Trophoblast cell (in vitro differentiated cells and primary cell): ENCODE results near the gene FN1.
A peak's percentile ranks its signal among the peaks of the same experiment; 100 is the strongest.

Experiments used
- DNase-seq, 2 donors: peaks; one replicate each; pipeline ENCODE4 v3.0.0-alpha.2; 2016
- H2AFZ ChIP-seq: 2 replicates; pipeline ENCODE4 v1.6.1; 2013; ENCODE audit warnings: low read length, moderate library complexity, mild to moderate bottlenecking; ENCODE audit not compliant: insufficient read depth, poor library complexity
- H2AK5ac ChIP-seq: 2 replicates; pipeline ENCODE4 v1.6.1; 2013; ENCODE audit warnings: mild to moderate bottlenecking, low read length
- H2BK120ac ChIP-seq: 2 replicates; pipeline ENCODE4 v1.6.1; 2013; ENCODE audit warnings: low read length, mild to moderate bottlenecking, moderate library complexity; ENCODE audit not compliant: insufficient read depth, poor library complexity
- H2BK12ac ChIP-seq: 2 replicates; pipeline ENCODE4 v1.6.1; 2013; ENCODE audit warnings: mild to moderate bottlenecking, low read length, moderate library complexity
- H2BK5ac ChIP-seq: 2 replicates; pipeline ENCODE4 v1.6.1; 2013; ENCODE audit warnings: low read length, low read depth, moderate library complexity, mild to moderate bottlenecking; ENCODE audit not compliant: poor library complexity
- H3K14ac ChIP-seq: 2 replicates; pipeline ENCODE4 v1.6.1; 2013; ENCODE audit warnings: mild to moderate bottlenecking, low read length
- H3K18ac ChIP-seq: 2 replicates; pipeline ENCODE4 v1.6.1; 2013; ENCODE audit warnings: mild to moderate bottlenecking, low read length
- H3K23ac ChIP-seq: 2 replicates; pipeline ENCODE4 v1.6.1; 2013; ENCODE audit warnings: low read length
- H3K27ac ChIP-seq: 2 replicates; pipeline ENCODE4 v1.5.1; 2013; ENCODE audit warnings: low read depth, mild to moderate bottlenecking, inconsistent platforms, low read length, moderate library complexity
- H3K27me3 ChIP-seq: 2 replicates; pipeline ENCODE4 v1.6.1; 2013; ENCODE audit warnings: inconsistent platforms, mild to moderate bottlenecking, low read length, moderate library complexity; ENCODE audit not compliant: insufficient read depth
- H3K36me3 ChIP-seq, 2 experiments: 1 replicate in 1 of 2; 2 replicates in 1 of 2; pipeline ENCODE4 v1.6.1; 2013; ENCODE audit warnings: low read length in 2 of 2, mild to moderate bottlenecking in 2 of 2, moderate library complexity in 1 of 2; ENCODE audit not compliant: insufficient read depth in 2 of 2, control insufficient read depth in 1 of 2
- H3K4ac ChIP-seq: 2 replicates; pipeline ENCODE4 v1.6.1; 2013; ENCODE audit warnings: low read depth, mild to moderate bottlenecking, low read length, moderate library complexity
- H3K4me1 ChIP-seq, 2 experiments: 1 replicate in 1 of 2; 2 replicates in 1 of 2; pipeline ENCODE4 v1.6.1; 2013; ENCODE audit warnings: low read length in 2 of 2, mild to moderate bottlenecking in 2 of 2, moderate library complexity in 1 of 2; ENCODE audit not compliant: insufficient read depth in 2 of 2, control insufficient read depth in 1 of 2
- H3K4me2 ChIP-seq: 2 replicates; pipeline ENCODE4 v1.6.1; 2013; ENCODE audit warnings: inconsistent platforms, mild to moderate bottlenecking, low read length, moderate library complexity
- H3K4me3 ChIP-seq: 2 replicates; pipeline ENCODE4 v1.5.1; 2013; ENCODE audit warnings: mild to moderate bottlenecking, low read depth, low read length, inconsistent platforms
- H3K79me1 ChIP-seq: one replicate; pipeline ENCODE4 v1.6.1; 2013; ENCODE audit warnings: low read length
- H3K79me2 ChIP-seq: 2 replicates; pipeline ENCODE4 v1.6.1; 2013; ENCODE audit warnings: low read length, mild to moderate bottlenecking; ENCODE audit not compliant: control insufficient read depth, insufficient read depth, poor library complexity
- H3K9ac ChIP-seq: 2 replicates; pipeline ENCODE4 v1.6.1; 2013; ENCODE audit warnings: mild to moderate bottlenecking, low read length
- H3K9me3 ChIP-seq: 2 replicates; pipeline ENCODE4 v1.6.1; 2013; ENCODE audit warnings: low read depth, mild to moderate bottlenecking, control low read depth, inconsistent platforms, low read length; ENCODE audit not compliant: insufficient read depth
- H4K12ac ChIP-seq: 2 replicates; pipeline ENCODE4 v1.6.1; 2013; ENCODE audit warnings: low read depth, mild to moderate bottlenecking, low read length, moderate library complexity
- H4K8ac ChIP-seq: 2 replicates; pipeline ENCODE4 v1.6.1; 2013; ENCODE audit warnings: low read depth, mild to moderate bottlenecking, low read length, moderate library complexity
- H4K91ac ChIP-seq: one replicate; pipeline ENCODE4 v1.6.1; 2013; ENCODE audit warnings: low read depth, mild to moderate bottlenecking, low read length, moderate library complexity
- WGBS: extraction: QIAGEN DNeasy Blood & Tissue Kit; methylation state at CpG from one replicate; pipeline ENCODE4 v1.1.7; 2013; ENCODE audit warnings: missing lambda C conversion rate; ENCODE audit not compliant: insufficient read length, insufficient coverage; ENCODE audit errors: extremely low coverage; 5-methylcytosine and 5-hydroxymethylcytosine counted together

The FN1 gene

DNA sequence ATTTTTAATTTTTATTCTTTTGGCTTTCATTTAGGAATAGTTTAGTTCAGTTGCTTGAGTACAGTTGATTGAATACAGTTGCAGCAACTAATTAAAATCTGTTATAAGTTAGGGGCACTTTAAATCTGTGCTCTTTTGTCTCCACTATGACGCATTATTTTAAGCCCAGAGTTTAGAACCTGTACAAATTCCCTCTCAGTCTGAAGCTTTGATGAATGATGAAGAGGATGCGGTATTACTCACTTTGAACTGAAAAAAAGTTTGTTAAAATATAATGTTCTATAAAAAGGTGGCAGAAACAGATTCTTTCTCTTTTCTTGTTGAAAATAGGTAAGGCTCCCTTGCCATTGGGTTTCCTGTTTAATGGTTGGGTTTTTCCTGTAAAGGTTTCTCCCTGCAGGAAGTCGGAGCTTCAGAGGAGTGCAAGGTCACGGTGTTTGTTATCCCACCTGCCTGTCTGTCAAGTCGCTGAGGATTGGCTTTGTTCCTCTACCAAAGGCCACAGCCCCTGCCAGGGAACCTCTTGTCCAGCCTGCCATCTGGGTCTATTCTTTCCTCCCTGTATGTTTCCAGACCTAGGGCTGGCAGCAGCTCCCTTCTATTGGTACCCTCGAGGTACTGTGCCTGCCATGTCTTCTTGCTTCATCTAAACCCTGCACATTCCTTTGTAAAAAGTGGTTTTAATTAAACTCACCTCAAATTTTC lies 43.8 kb upstream of the FN1 start:
- H3K27ac ChIP-seq, result no peak overlapping the region
- peak overlapping the region; percentile 29 for H2BK120ac ChIP-seq
- no peak overlapping the region for H2AFZ ChIP-seq
- peak overlapping the region; percentile 51 for H4K12ac ChIP-seq
- DNase-seq, result no peak
- no peaks in the 10 kb centered on the region for H3K36me3 ChIP-seq
- WGBS, result no CpG with 5 or more reads among the region's 6 CpGs
- peak overlapping the region; percentile 93 for H2AK5ac ChIP-seq
- no peaks in the 10 kb centered on the region for H3K27me3 ChIP-seq
- H3K18ac ChIP-seq, result peak overlapping the region; percentile 72
- no peaks in the 10 kb centered on the region for H3K79me2 ChIP-seq
- no peak overlapping the region for H3K23ac ChIP-seq
- peak overlapping the region; percentile 81 for H4K91ac ChIP-seq
- H3K9ac ChIP-seq, result no peak overlapping the region
- H3K14ac ChIP-seq, result peak overlapping the region; percentile 80
- no peak overlapping the region for H3K4me2 ChIP-seq
- peaks cover 13% of the 10 kb centered on the region for H3K79me1 ChIP-seq
- peak overlapping the region; percentile 26 for H2BK5ac ChIP-seq
- peak overlapping the region; percentile 58 for H3K4ac ChIP-seq
- no peak overlapping the region for H3K4me3 ChIP-seq
- H4K8ac ChIP-seq, result peak overlapping the region; percentile 16
- peak overlapping the region; percentile 99 for H2BK12ac ChIP-seq
- no peaks in the 10 kb centered on the region for H3K9me3 ChIP-seq
- H3K4me1 ChIP-seq, result peaks cover 2 to 6% of the 10 kb centered on the region in 2 experiments

DNA sequence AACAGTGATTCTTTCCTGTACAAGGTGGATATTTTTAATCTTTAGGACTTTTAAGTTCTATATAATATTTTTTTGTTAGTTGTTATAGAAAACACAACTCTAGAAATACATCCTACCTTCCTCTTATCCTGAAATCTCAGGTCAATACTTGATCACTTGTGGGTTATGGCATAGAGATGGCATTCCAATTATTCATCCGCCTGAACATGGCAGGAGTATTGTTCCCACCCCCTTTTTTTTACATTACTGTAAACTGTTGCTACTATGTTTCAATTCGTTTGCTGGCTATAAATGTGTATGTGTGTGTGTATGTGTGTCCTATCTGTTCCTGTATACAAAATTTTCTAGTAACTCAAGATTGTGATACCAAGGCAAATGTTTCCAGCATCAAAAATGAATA lies 43.3 kb upstream of the FN1 start:
- Histone ChIP-seq H3K9me3 (no peaks in the 10 kb centered on the region), H3K14ac (no peak overlapping the region), H2AK5ac (no peak overlapping the region), H2BK5ac (no peak overlapping the region), H3K79me2 (peaks cover 2% of the 10 kb centered on the region), H3K9ac (no peak overlapping the region), H3K4me3 (no peak overlapping the region), H3K18ac (no peak overlapping the region), H2BK12ac (no peak overlapping the region), H3K4ac (no peak overlapping the region), H3K27ac (no peak overlapping the region), H3K4me1 (peaks cover 2 to 6% of the 10 kb centered on the region in 2 experiments), H2BK120ac (no peak overlapping the region), H3K79me1 (peaks cover 17% of the 10 kb centered on the region), H3K4me2 (no peak overlapping the region), H4K91ac (no peak overlapping the region), H4K12ac (no peak overlapping the region), H3K23ac (no peak overlapping the region), H2AFZ (no peak overlapping the region), H3K27me3 (no peaks in the 10 kb centered on the region), H4K8ac (no peak overlapping the region), H3K36me3 (no peaks in the 10 kb centered on the region)
- DNase-seq, result no peak
- no CpG with 5 or more reads among the region's 2 CpGs for WGBS

DNA sequence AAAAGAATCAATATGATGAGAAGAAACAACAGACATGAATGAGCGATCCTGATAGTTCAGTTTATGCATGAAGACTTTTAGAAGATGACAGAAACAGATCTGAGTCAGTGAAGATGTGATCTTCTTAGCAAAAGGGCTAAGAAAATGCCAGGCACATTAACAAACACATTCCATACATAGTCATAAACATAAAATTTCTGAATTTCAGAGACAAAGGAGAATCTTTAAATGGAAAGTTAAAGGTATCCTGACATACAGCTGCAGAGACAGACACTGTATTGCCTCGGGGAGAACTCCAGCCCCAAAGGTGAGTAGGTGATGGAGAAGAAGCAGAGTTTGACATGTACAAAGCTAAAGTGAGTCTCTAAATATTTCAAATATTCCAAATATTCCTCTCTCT lies 40.6 kb upstream of the FN1 start:
- DNase-seq, result peak; percentile 75 to 92
- no peak overlapping the region for H2BK5ac ChIP-seq
- no peaks in the 10 kb centered on the region for H3K27me3 ChIP-seq
- H3K18ac ChIP-seq, result no peak overlapping the region
- H2AFZ ChIP-seq, result no peak overlapping the region
- H3K79me2 ChIP-seq, result peaks cover 4% of the 10 kb centered on the region
- H4K12ac ChIP-seq, result no peak overlapping the region
- no peak overlapping the region for H2AK5ac ChIP-seq
- H3K27ac ChIP-seq, result peak overlapping the region; percentile 75
- no peak overlapping the region for H3K4ac ChIP-seq
- no peak overlapping the region for H3K9ac ChIP-seq
- no peak overlapping the region for H3K4me3 ChIP-seq
- H4K91ac ChIP-seq, result no peak overlapping the region
- H2BK120ac ChIP-seq, result no peak overlapping the region
- H3K4me2 ChIP-seq, result no peak overlapping the region
- peaks cover 9% of the 10 kb centered on the region in 2 experiments for H3K4me1 ChIP-seq
- H4K8ac ChIP-seq, result no peak overlapping the region
- no peak overlapping the region for H2BK12ac ChIP-seq
- H3K9me3 ChIP-seq, result no peaks in the 10 kb centered on the region
- peaks cover 28% of the 10 kb centered on the region for H3K79me1 ChIP-seq
- H3K14ac ChIP-seq, result no peak overlapping the region
- WGBS, result no CpG with 5 or more reads among the region's 2 CpGs
- no peak overlapping the region for H3K23ac ChIP-seq
- H3K36me3 ChIP-seq, result no peaks in the 10 kb centered on the region

DNA sequence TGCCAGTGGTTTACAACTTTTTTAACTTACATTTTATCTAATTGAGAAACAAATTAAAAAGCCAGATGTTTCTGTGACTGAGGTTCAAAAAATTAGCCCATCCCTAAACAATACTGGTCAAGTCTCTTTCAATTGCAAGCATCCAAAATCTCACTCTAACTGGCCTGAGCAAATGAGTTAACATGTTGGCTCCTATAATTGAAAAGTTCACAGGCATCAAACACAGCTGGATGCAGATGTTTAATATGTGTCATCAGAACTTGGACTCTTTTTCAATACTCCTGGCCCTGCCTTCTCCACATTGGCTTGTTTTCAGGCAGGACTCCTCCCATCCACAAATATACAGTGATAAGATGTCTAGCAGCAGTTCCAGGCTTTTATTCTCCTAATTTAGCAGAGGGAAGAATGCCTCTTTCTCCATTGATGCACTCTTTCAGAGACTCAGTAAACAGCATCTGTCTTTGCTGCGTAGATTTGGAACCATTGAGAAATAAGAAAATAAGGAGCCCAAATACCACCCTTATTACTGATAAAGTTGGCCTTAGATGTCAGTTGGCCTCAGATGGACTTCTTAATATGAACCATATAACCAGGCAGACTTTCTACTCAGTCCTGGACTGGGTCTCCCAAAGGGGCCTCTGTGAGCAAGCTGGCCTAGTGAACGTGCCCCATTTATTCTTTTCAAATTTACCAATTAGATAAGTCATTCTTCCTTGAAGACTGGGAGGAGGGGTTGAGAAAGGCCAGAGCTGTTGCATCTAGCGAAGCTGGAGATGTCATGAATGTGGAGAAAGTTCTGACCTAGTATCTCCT lies 30.4 kb upstream of the FN1 start:
- Histone ChIP-seq H3K9me3 (no peaks in the 10 kb centered on the region), H3K4ac (no peak overlapping the region), H3K79me2 (no peaks in the 10 kb centered on the region), H3K36me3 (no peaks in the 10 kb centered on the region), H3K14ac (peak overlapping the region; percentile 67), H2BK12ac (peak overlapping the region; percentile 86), H3K4me2 (no peak overlapping the region), H4K8ac (peak overlapping the region; percentile 58), H3K27me3 (no peaks in the 10 kb centered on the region), H3K23ac (no peak overlapping the region), H3K4me1 (peaks cover 4 to 5% of the 10 kb centered on the region in 2 experiments), H4K91ac (peak overlapping the region; percentile 82), H2AK5ac (peak overlapping the region; percentile 37), H3K9ac (no peak overlapping the region), H3K4me3 (no peak overlapping the region), H3K79me1 (peaks cover 23% of the 10 kb centered on the region), H3K27ac (no peak overlapping the region), H3K18ac (no peak overlapping the region), H2BK120ac (peak overlapping the region; percentile 77), H2AFZ (no peak overlapping the region), H2BK5ac (peak overlapping the region; percentile 81), H4K12ac (no peak overlapping the region)
- peak in 1 of 2 donors; percentile 71 for DNase-seq
- no CpG with 5 or more reads among the region's 3 CpGs for WGBS
